Epithelial cell of proximal tubule (primary cell): ENCODE data around the gene CCDC196. TPM values are rescaled to one million over a fixed set of nuclear protein-coding genes. Genes with fewer than 3 reads are reported as not detected.

ENCODE experiments used
- DNase-seq: peaks from one replicate; pipeline ENCODE4 v3.0.0-alpha.2; 2011; ENCODE audit warnings: low read depth
- H3K4me3 ChIP-seq: 2 replicates; pipeline ENCODE4 v1.5.1; 2011; ENCODE audit warnings: low read depth, mild to moderate bottlenecking, low read length
- total RNA-seq: library from RNA; depleted of rRNA; stranded (reverse); fragments of >200 nt; gene quantifications from 2 replicates; pipeline ENCODE4 v1.2.3, GENCODE V29; 2015
- TF ChIP-seq, protein P1 (sequence below): conservative IDR thresholded peaks from 2 replicates; pipeline ENCODE4 v1.5.1; 2012; ENCODE audit warnings: low read depth, mild to moderate bottlenecking, low read length

The CCDC196 gene
- total RNA-seq: not detected in 2 replicates

GRCh38 chr14:66485910-66486421 is at the start of gene CCDC196:
CCDC196 (plus strand) TSS chr14:66486371; CDS start chr14:66486503, 132 bp downstream.
- TF ChIP-seq, protein P1, sequence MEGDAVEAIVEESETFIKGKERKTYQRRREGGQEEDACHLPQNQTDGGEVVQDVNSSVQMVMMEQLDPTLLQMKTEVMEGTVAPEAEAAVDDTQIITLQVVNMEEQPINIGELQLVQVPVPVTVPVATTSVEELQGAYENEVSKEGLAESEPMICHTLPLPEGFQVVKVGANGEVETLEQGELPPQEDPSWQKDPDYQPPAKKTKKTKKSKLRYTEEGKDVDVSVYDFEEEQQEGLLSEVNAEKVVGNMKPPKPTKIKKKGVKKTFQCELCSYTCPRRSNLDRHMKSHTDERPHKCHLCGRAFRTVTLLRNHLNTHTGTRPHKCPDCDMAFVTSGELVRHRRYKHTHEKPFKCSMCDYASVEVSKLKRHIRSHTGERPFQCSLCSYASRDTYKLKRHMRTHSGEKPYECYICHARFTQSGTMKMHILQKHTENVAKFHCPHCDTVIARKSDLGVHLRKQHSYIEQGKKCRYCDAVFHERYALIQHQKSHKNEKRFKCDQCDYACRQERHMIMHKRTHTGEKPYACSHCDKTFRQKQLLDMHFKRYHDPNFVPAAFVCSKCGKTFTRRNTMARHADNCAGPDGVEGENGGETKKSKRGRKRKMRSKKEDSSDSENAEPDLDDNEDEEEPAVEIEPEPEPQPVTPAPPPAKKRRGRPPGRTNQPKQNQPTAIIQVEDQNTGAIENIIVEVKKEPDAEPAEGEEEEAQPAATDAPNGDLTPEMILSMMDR: no peak
- no peak for DNase-seq
- no peak within 1 kb of the TSS for H3K4me3 ChIP-seq

- H3K4me3 ChIP-seq: no peak overlapping the region
- DNase-seq: no peak
- TF ChIP-seq, protein P1: no peak
Measured at GRCh38 chr14:66440801-66441200, 45.4 kb upstream of the CCDC196 start.

GRCh38 chr14:66442953-66443571 is 43.1 kb upstream of the CCDC196 start:
- DNase-seq: no peak
- H3K4me3 ChIP-seq: no peak overlapping the region

GRCh38 chr14:66443785-66444184 is 42.4 kb upstream of the CCDC196 start:
- DNase-seq: no peak
- H3K4me3 ChIP-seq: no peak overlapping the region
- TF ChIP-seq, protein P1: no peak

More at GRCh38 chr14:66442953-66443571, 43.1 kb upstream of the CCDC196 start:
- TF ChIP-seq, protein P1: no peak

DNA sequence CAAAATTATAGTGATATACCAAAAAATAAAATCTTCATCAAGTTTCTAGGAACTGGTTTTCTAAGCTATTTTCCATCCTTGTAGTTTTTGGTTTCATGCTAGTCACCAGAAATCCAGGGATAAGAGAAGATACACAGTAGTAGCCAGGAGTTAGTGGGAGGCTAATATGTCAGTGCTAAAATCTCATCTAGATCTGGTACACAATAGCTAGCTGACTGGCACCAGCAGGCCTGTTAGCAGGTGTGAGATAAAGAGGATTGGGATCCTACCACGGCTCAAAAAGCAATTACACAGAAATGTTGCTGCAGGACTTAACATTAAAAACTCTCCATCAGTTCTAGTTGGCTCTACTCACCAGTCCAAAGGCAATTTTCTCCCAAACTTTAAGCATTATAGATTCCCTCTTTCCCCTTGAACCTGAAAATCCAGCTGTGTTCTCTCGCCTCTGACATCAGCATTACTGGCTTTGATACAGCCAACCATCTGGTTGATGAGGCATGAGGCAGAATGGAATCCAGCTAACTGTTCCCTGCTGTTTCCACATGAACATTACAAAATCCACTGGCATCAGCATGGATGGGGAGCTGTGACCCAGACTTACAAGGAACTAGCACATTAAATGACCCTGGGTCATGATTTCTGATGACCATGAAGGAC is 41.8 kb upstream of the CCDC196 start:
- no peak overlapping the region for H3K4me3 ChIP-seq
- no peak for DNase-seq
- TF ChIP-seq, protein P1: no peak

GRCh38 chr14:66445936-66446335 is 40.2 kb upstream of the CCDC196 start:
- TF ChIP-seq, protein P1: no peak
- H3K4me3 ChIP-seq: no peak overlapping the region
- DNase-seq: no peak
